SIG-M5 treated with dmso at 0.1 percent for 504 hours (cell line): Measurements from ENCODE around the gene RSPRY1.

Experiments
- DNase-seq: peaks from one replicate; lab custom pipeline; 2025; ENCODE audit not compliant: unreplicated experiment; lab: John Stamatoyannopoulos, UW

Gene RSPRY1

GRCh38 chr16:57152096-57153093 is 33.7 kb upstream of the RSPRY1 start:
- DNase-seq: no peak

GRCh38 chr16:57153841-57154240 is 32.3 kb upstream of the RSPRY1 start:
- DNase-seq: no peak

GRCh38 chr16:57155702-57156350 is 30.3 kb upstream of the RSPRY1 start:
- no peak for DNase-seq

- no peak for DNase-seq
Measured at GRCh38 chr16:57156351-57156703, 29.8 kb upstream of the RSPRY1 start.

GRCh38 chr16:57157533-57157932 is 28.6 kb upstream of the RSPRY1 start:
- DNase-seq: no peak

GRCh38 chr16:57159447-57159846 is 26.7 kb upstream of the RSPRY1 start:
- DNase-seq: no peak

- no peak for DNase-seq
Measured at GRCh38 chr16:57163842-57164241, 22.3 kb upstream of the RSPRY1 start.

GRCh38 chr16:57165483-57165882 is 20.6 kb upstream of the RSPRY1 start:
- no peak for DNase-seq

GRCh38 chr16:57165938-57166337 is 20.2 kb upstream of the RSPRY1 start:
- DNase-seq: no peak

- DNase-seq: no peak
Measured at GRCh38 chr16:57166451-57166850, 19.7 kb upstream of the RSPRY1 start.

- peak; percentile 39 for DNase-seq
Measured at GRCh38 chr16:57166951-57167350, 19.2 kb upstream of the RSPRY1 start.

- no peak for DNase-seq
Measured at GRCh38 chr16:57167538-57167937, 18.6 kb upstream of the RSPRY1 start.

- peak; percentile 52 for DNase-seq
Measured at GRCh38 chr16:57167953-57168352, 18.2 kb upstream of the RSPRY1 start.

- DNase-seq: no peak
Measured at GRCh38 chr16:57169327-57169726, 16.8 kb upstream of the RSPRY1 start.

- no peak for DNase-seq
Measured at GRCh38 chr16:57172721-57173290, 13.3 kb upstream of the RSPRY1 start.

- DNase-seq: no peak
Measured at GRCh38 chr16:57175896-57176295, 10.2 kb upstream of the RSPRY1 start.

GRCh38 chr16:57178196-57178595 is 7.9 kb upstream of the RSPRY1 start:
- DNase-seq: no peak

GRCh38 chr16:57178793-57179212 is 7.3 kb upstream of the RSPRY1 start:
- DNase-seq: no peak

GRCh38 chr16:57179215-57179828 is 6.8 kb upstream of the RSPRY1 start:
- no peak for DNase-seq

GRCh38 chr16:57184113-57184512 is 2.0 kb upstream of the RSPRY1 start:
- no peak for DNase-seq

GRCh38 chr16:57184887-57185445 is 1.2 kb upstream of the RSPRY1 start:
- DNase-seq: no peak
